ENCODE results near the gene TSKS. TPM values are rescaled to one million over a fixed set of nuclear protein-coding genes. Genes with fewer than 3 reads are reported as not detected.

Gene TSKS
- polyA plus RNA-seq, 3 donors: 0.37 to 0.81 (median 0.51) TPM

- no peaks in the 10 kb centered on the region for H3K9me3 ChIP-seq (replicated peaks in 1 of 2; ENCODE audit: control insufficient read depth in 1 of 2, insufficient read depth in 1 of 2, low read length in 2 of 2)
- intact Hi-C loops (cut with micrococcal nuclease): no loop called here
- H3K36me3 Mint-ChIP-seq: peaks cover 91 to 96% of the 10 kb centered on the region in 2 donors
- H3K4me3 ChIP-seq (replicated peaks in 1 of 3; ENCODE audit: low read depth in 2 of 3, low read length in 3 of 3): no peak overlapping the region
- WGBS (ENCODE audit: insufficient coverage): 96% methylated on average over 28 of the region's 28 CpGs
- H4K20me1 ChIP-seq (ENCODE audit: insufficient read depth, low read length): peaks cover 78% of the 10 kb centered on the region
- H3K4me1 Mint-ChIP-seq: no peaks in the 10 kb centered on the region
- no peaks in the 10 kb centered on the region for H3K4me1 ChIP-seq (ENCODE audit: control insufficient read depth in 1 of 2, insufficient read depth in 2 of 2, low read length in 2 of 2)
- H3K9me3 Mint-ChIP-seq: no peaks in the 10 kb centered on the region
- no peak overlapping the region for H3K9ac ChIP-seq (ENCODE audit: insufficient read depth, low read length, poor library complexity, severe bottlenecking)
- DNase-seq: no peak
- no peak for TF ChIP-seq CTCF (IDR thresholded peaks at IDR 0.05)
- H3K4me3 Mint-ChIP-seq: no peak overlapping the region
- no peak overlapping the region for H3K4me2 ChIP-seq (replicated peaks; ENCODE audit: extremely low read depth, low read length, poor library complexity, severe bottlenecking)
- H3K27ac ChIP-seq (ENCODE audit: low read depth in 1 of 2, low read length in 2 of 2): no peak overlapping the region
- no peaks in the 10 kb centered on the region for H3K27me3 ChIP-seq (ENCODE audit: control insufficient read depth in 2 of 2, insufficient read depth in 2 of 2, low read length in 2 of 2)
- H2AFZ ChIP-seq (ENCODE audit: insufficient read depth, low read depth, low read length, poor library complexity, severe bottlenecking): no peak overlapping the region
- peak overlapping the region in 2 of 7 donors; percentile 14 to 38 for H3K27ac Mint-ChIP-seq
- H3K27me3 Mint-ChIP-seq (ENCODE audit: low read depth in 3 of 3): peaks cover 0 to 2% (median 0%) of the 10 kb centered on the region in 3 donors
- H3K36me3 ChIP-seq (replicated peaks in 1 of 2; ENCODE audit: control insufficient read depth in 1 of 2, insufficient read depth in 2 of 2, low read length in 2 of 2): peaks cover 91 to 100% of the 10 kb centered on the region in 2 donors
- H3K79me2 ChIP-seq (ENCODE audit: insufficient read depth, low read length): no peaks in the 10 kb centered on the region
These were observed 36.2 kb upstream of the TSKS start for GRCh38 chr19:49799271-49799797.

- H3K9ac ChIP-seq (ENCODE audit: insufficient read depth, low read length, poor library complexity, severe bottlenecking): no peak overlapping the region
These were observed 35.5 kb upstream of the TSKS start for GRCh38 chr19:49798574-49798973.

More at GRCh38 chr19:49798574-49798973, 35.5 kb upstream of the TSKS start:
- no peaks in the 10 kb centered on the region for H3K79me2 ChIP-seq (ENCODE audit: insufficient read depth, low read length)
- no peaks in the 10 kb centered on the region for H3K4me1 ChIP-seq (ENCODE audit: control insufficient read depth in 1 of 2, insufficient read depth in 2 of 2, low read length in 2 of 2)
- no peak overlapping the region for H3K4me3 ChIP-seq (replicated peaks in 1 of 3; ENCODE audit: low read depth in 2 of 3, low read length in 3 of 3)
- no peak overlapping the region for H2AFZ ChIP-seq (ENCODE audit: insufficient read depth, low read depth, low read length, poor library complexity, severe bottlenecking)
- no peak overlapping the region for H3K4me3 Mint-ChIP-seq
- H3K36me3 Mint-ChIP-seq: peaks cover 88 to 95% of the 10 kb centered on the region in 2 donors
- no peaks in the 10 kb centered on the region for H3K27me3 ChIP-seq (ENCODE audit: control insufficient read depth in 2 of 2, insufficient read depth in 2 of 2, low read length in 2 of 2)
- H3K27me3 Mint-ChIP-seq (ENCODE audit: low read depth in 3 of 3): peaks cover 0 to 2% (median 0%) of the 10 kb centered on the region in 3 donors
- TF ChIP-seq CTCF (IDR thresholded peaks at IDR 0.05): no peak
- no peaks in the 10 kb centered on the region for H3K4me1 Mint-ChIP-seq
- no peak overlapping the region for H3K27ac ChIP-seq (ENCODE audit: low read depth in 1 of 2, low read length in 2 of 2)
- H3K36me3 ChIP-seq (replicated peaks in 1 of 2; ENCODE audit: control insufficient read depth in 1 of 2, insufficient read depth in 2 of 2, low read length in 2 of 2): peaks cover 91 to 100% of the 10 kb centered on the region in 2 donors
- no peak for DNase-seq
- no peak overlapping the region for H3K27ac Mint-ChIP-seq
- no peaks in the 10 kb centered on the region for H3K9me3 ChIP-seq (replicated peaks in 1 of 2; ENCODE audit: control insufficient read depth in 1 of 2, insufficient read depth in 1 of 2, low read length in 2 of 2)
- H4K20me1 ChIP-seq (ENCODE audit: insufficient read depth, low read length): peaks cover 79% of the 10 kb centered on the region
- intact Hi-C loops (cut with micrococcal nuclease): no loop called here
- H3K9me3 Mint-ChIP-seq: no peaks in the 10 kb centered on the region
- WGBS (ENCODE audit: insufficient coverage): 100% methylated on average over 6 of the region's 11 CpGs
- no peak overlapping the region for H3K4me2 ChIP-seq (replicated peaks; ENCODE audit: extremely low read depth, low read length, poor library complexity, severe bottlenecking)
